HepG2 (cell line): ENCODE results near the gene MT1A. TPM values are rescaled to one million over a fixed set of nuclear protein-coding genes. Genes with fewer than 3 reads are reported as not detected.
A peak's percentile ranks its signal among the peaks of the same experiment; 100 is the strongest.

Experiments
- GATAD2A ChIP-seq: IDR thresholded peaks from 2 replicates; pipeline ENCODE4 v1.6.1; 2016
- HCFC1 ChIP-seq: fragments of 150-350 bp; IDR thresholded peaks from 2 replicates; pipeline ENCODE4 v1.6.1; 2014; ENCODE audit warnings: low read depth, low read length
- KDM2A ChIP-seq: sonication (generic); formaldehyde crosslinking; IDR thresholded peaks from 2 replicates; pipeline ENCODE4 v1.4.0; 2020; ENCODE audit warnings: low read depth, missing genetic modification reagents, borderline replicate concordance
- POLR2AphosphoS2 ChIP-seq: IDR thresholded peaks from 2 replicates; pipeline ENCODE4 v1.6.1; 2011; ENCODE audit warnings: low read depth, low read length, improper control_type of control experiment
- PRPF4 ChIP-seq: fragments of 200-400 bp; formaldehyde crosslinking; IDR thresholded peaks from 2 replicates; pipeline ENCODE4 v1.6.1; 2016; ENCODE audit warnings: low read length, low read depth; ENCODE audit not compliant: poor library complexity, severe bottlenecking
- XRCC5 ChIP-seq: fragments of 200-400 bp; formaldehyde crosslinking; optimal IDR thresholded peaks from 2 replicates; pipeline ENCODE3; 2017; ENCODE audit warnings: mild to moderate bottlenecking, low read length
- ZNF292 ChIP-seq: sonication (generic); formaldehyde crosslinking; IDR thresholded peaks from 2 replicates; pipeline ENCODE4 v1.8.1; 2022; ENCODE audit warnings: mild to moderate bottlenecking, low read depth, missing genetic modification reagents, borderline replicate concordance
- ZNF660 ChIP-seq: sonication (generic); formaldehyde crosslinking; IDR thresholded peaks from 2 replicates; pipeline ENCODE4 v1.5.1; 2020; ENCODE audit warnings: mild to moderate bottlenecking, low read depth, missing genetic modification reagents, borderline replicate concordance
- ZNF761 ChIP-seq: sonication (generic); formaldehyde crosslinking; conservative IDR thresholded peaks from 2 replicates; pipeline ENCODE4 v1.4.0; 2020; ENCODE audit warnings: mild to moderate bottlenecking, missing genetic modification reagents
- ZNF83 ChIP-seq: sonication (generic); formaldehyde crosslinking; IDR thresholded peaks from 2 replicates; pipeline ENCODE4 v1.4.0; 2020; ENCODE audit warnings: missing genetic modification reagents, mild to moderate bottlenecking, borderline replicate concordance
- ZSCAN30 ChIP-seq: sonication (generic); formaldehyde crosslinking; IDR thresholded peaks from 2 replicates; pipeline ENCODE4 v1.5.0; 2020; ENCODE audit warnings: mild to moderate bottlenecking, missing genetic modification reagents
- polyA plus RNA-seq, 8 experiments: library from polyadenylated mRNA; depleted of rRNA in 3 of 8; stranded (reverse) in 7 of 8; unstranded in 1 of 8; fragments of >200 nt; fragmentation: Illumina TruSeq in 4 of 8; extraction: Trizol in 4 of 8; gene quantifications; 2 replicates each; pipeline versions ENCODE4 v1.2.1 to v1.2.3, GENCODE V29; 2011 to 2016; ENCODE audit warnings: low read depth in 4 of 8, missing spikeins in 1 of 8, mixed read lengths in 1 of 8; ENCODE audit not compliant: insufficient read depth in 1 of 8
- total RNA-seq, 5 experiments: library from RNA; depleted of rRNA; stranded (reverse); fragments of >200 nt; fragmentation: Illumina TruSeq; extraction: Trizol; gene quantifications; 2 replicates each; pipeline ENCODE4 v1.2.3, GENCODE V29; 2016; ENCODE audit warnings: low read depth in 1 of 5
- TF ChIP-seq, protein P1 (sequence below): sonication (generic); formaldehyde crosslinking; IDR thresholded peaks from 2 replicates; pipeline ENCODE4 v1.4.0; 2020; ENCODE audit warnings: missing genetic modification reagents, borderline replicate concordance
- TF ChIP-seq, protein P2 (sequence below): sonication (generic); formaldehyde crosslinking; IDR thresholded peaks from 2 replicates; pipeline ENCODE4 v1.4.0; 2020; ENCODE audit warnings: missing genetic modification reagents, borderline replicate concordance
- TF ChIP-seq, protein P3 (sequence below): conservative IDR thresholded peaks from 2 replicates; pipeline ENCODE4 v1.6.1; 2018; ENCODE audit warnings: missing genetic modification reagents
- TF ChIP-seq, protein P4 (sequence below): sonication (generic); formaldehyde crosslinking; IDR thresholded peaks from 2 replicates; pipeline ENCODE4 v1.4.0; 2020; ENCODE audit warnings: mild to moderate bottlenecking, missing genetic modification reagents

Gene MT1A
- total and polyA plus RNA-seq, 2 of the 13 experiments (the other 11 are each of a cell fraction or from before 2014, with no cell fraction given), result 8.3 to 10.4 TPM

DNA sequence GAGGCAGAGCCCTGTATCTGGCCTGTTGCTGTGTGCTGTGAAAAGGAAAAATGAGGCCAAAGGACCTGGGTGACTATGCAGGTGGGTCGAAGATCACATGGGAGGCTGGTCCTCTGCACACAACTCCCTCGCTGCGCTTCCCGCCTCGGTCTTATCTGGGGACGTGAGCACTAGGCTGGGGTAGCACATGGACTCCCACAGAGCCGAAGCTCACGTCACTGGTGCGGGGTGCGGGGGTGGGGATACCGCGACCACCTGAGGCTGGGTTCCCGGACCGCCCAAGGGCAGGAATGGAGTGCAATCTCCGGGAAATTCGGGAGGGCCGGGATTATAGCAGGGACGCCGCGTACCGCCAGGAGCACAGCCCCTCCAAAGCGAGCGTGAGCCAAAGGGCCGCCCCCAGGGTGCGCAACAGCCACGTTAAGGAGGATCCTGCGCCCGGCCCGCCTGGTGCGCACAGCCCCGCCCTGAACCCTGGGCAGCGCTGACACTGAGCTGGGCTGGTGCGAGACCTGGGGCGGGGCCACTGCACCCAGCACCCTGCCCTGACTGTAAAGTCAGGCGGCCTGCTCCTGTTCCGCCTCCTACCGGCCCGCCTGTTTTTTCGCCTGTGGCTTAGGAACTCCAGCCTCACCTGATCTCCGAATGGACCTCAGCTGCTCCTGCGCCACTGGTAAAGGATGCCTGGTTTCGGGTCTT, 4.8 kb downstream of the MT1A start (continued):
- TF ChIP-seq ZNF660 (no peak), ZNF761 (CRISPR knock-in tag) (no peak; the same call in 1 of the 2 replicates), ZNF83 (CRISPR knock-in tag) (no peak), HCFC1 (no peak), XRCC5 (no peak), ZNF292 (CRISPR knock-in tag) (peak; percentile 69; the same call in 1 of the 2 replicates), GATAD2A (CRISPR knock-in tag) (no peak), ZSCAN30 (CRISPR knock-in tag) (no peak), PRPF4 (no peak), POLR2AphosphoS2 (no peak), KDM2A (CRISPR knock-in tag) (no peak)
- TF ChIP-seq, protein P1, sequence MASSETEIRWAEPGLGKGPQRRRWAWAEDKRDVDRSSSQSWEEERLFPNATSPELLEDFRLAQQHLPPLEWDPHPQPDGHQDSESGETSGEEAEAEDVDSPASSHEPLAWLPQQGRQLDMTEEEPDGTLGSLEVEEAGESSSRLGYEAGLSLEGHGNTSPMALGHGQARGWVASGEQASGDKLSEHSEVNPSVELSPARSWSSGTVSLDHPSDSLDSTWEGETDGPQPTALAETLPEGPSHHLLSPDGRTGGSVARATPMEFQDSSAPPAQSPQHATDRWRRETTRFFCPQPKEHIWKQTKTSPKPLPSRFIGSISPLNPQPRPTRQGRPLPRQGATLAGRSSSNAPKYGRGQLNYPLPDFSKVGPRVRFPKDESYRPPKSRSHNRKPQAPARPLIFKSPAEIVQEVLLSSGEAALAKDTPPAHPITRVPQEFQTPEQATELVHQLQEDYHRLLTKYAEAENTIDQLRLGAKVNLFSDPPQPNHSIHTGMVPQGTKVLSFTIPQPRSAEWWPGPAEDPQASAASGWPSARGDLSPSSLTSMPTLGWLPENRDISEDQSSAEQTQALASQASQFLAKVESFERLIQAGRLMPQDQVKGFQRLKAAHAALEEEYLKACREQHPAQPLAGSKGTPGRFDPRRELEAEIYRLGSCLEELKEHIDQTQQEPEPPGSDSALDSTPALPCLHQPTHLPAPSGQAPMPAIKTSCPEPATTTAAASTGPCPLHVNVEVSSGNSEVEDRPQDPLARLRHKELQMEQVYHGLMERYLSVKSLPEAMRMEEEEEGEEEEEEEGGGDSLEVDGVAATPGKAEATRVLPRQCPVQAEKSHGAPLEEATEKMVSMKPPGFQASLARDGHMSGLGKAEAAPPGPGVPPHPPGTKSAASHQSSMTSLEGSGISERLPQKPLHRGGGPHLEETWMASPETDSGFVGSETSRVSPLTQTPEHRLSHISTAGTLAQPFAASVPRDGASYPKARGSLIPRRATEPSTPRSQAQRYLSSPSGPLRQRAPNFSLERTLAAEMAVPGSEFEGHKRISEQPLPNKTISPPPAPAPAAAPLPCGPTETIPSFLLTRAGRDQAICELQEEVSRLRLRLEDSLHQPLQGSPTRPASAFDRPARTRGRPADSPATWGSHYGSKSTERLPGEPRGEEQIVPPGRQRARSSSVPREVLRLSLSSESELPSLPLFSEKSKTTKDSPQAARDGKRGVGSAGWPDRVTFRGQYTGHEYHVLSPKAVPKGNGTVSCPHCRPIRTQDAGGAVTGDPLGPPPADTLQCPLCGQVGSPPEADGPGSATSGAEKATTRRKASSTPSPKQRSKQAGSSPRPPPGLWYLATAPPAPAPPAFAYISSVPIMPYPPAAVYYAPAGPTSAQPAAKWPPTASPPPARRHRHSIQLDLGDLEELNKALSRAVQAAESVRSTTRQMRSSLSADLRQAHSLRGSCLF (CRISPR knock-in tag), result no peak
- TF ChIP-seq, protein P2, sequence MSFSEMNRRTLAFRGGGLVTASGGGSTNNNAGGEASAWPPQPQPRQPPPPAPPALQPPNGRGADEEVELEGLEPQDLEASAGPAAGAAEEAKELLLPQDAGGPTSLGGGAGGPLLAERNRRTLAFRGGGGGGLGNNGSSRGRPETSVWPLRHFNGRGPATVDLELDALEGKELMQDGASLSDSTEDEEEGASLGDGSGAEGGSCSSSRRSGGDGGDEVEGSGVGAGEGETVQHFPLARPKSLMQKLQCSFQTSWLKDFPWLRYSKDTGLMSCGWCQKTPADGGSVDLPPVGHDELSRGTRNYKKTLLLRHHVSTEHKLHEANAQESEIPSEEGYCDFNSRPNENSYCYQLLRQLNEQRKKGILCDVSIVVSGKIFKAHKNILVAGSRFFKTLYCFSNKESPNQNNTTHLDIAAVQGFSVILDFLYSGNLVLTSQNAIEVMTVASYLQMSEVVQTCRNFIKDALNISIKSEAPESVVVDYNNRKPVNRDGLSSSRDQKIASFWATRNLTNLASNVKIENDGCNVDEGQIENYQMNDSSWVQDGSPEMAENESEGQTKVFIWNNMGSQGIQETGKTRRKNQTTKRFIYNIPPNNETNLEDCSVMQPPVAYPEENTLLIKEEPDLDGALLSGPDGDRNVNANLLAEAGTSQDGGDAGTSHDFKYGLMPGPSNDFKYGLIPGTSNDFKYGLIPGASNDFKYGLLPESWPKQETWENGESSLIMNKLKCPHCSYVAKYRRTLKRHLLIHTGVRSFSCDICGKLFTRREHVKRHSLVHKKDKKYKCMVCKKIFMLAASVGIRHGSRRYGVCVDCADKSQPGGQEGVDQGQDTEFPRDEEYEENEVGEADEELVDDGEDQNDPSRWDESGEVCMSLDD, result no peak
- TF ChIP-seq, protein P3, sequence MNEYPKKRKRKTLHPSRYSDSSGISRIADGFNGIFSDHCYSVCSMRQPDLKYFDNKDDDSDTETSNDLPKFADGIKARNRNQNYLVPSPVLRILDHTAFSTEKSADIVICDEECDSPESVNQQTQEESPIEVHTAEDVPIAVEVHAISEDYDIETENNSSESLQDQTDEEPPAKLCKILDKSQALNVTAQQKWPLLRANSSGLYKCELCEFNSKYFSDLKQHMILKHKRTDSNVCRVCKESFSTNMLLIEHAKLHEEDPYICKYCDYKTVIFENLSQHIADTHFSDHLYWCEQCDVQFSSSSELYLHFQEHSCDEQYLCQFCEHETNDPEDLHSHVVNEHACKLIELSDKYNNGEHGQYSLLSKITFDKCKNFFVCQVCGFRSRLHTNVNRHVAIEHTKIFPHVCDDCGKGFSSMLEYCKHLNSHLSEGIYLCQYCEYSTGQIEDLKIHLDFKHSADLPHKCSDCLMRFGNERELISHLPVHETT (CRISPR knock-in tag), result no peak
- TF ChIP-seq, protein P4, sequence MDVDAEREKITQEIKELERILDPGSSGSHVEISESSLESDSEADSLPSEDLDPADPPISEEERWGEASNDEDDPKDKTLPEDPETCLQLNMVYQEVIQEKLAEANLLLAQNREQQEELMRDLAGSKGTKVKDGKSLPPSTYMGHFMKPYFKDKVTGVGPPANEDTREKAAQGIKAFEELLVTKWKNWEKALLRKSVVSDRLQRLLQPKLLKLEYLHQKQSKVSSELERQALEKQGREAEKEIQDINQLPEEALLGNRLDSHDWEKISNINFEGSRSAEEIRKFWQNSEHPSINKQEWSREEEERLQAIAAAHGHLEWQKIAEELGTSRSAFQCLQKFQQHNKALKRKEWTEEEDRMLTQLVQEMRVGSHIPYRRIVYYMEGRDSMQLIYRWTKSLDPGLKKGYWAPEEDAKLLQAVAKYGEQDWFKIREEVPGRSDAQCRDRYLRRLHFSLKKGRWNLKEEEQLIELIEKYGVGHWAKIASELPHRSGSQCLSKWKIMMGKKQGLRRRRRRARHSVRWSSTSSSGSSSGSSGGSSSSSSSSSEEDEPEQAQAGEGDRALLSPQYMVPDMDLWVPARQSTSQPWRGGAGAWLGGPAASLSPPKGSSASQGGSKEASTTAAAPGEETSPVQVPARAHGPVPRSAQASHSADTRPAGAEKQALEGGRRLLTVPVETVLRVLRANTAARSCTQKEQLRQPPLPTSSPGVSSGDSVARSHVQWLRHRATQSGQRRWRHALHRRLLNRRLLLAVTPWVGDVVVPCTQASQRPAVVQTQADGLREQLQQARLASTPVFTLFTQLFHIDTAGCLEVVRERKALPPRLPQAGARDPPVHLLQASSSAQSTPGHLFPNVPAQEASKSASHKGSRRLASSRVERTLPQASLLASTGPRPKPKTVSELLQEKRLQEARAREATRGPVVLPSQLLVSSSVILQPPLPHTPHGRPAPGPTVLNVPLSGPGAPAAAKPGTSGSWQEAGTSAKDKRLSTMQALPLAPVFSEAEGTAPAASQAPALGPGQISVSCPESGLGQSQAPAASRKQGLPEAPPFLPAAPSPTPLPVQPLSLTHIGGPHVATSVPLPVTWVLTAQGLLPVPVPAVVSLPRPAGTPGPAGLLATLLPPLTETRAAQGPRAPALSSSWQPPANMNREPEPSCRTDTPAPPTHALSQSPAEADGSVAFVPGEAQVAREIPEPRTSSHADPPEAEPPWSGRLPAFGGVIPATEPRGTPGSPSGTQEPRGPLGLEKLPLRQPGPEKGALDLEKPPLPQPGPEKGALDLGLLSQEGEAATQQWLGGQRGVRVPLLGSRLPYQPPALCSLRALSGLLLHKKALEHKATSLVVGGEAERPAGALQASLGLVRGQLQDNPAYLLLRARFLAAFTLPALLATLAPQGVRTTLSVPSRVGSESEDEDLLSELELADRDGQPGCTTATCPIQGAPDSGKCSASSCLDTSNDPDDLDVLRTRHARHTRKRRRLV (CRISPR knock-in tag), result 0 out of 2 replicates have a peak, but pooled peaks have one; percentile 29
